HCT116 (cell line): ENCODE measurements around the gene SKAP1. TPM values are rescaled to one million over a fixed set of nuclear protein-coding genes. Genes with fewer than 3 reads are reported as not detected.

ENCODE experiments used
- ATAC-seq: fragments of 200-7000 bp; cut with Tn5 transposase; 2 replicates; pipeline ENCODE4 v1.9.1; 2020; ENCODE audit warnings: mild to moderate bottlenecking, moderate library complexity
- BruUV-seq: library from RNA; stranded (reverse); fragments of 400-500 nt; replicated peaks from 2 replicates; lab custom pipeline; 2021; lab: Mats Ljungman, UMichigan
- CTCF ChIA-PET: fragments of 300-600 bp; sonication (Branson Sonifier 250); formaldehyde crosslinking; loops from one replicate; lab custom pipeline; 2021; ENCODE audit warnings: antibody characterized with exemption; lab: Charles Lee
- POLR2A ChIA-PET: fragments of 300-600, 350-600 bp; sonication (Branson Sonifier 250); formaldehyde crosslinking; loops from one replicate; lab custom pipeline; 2021; ENCODE audit warnings: antibody characterized with exemption; lab: Charles Lee
- RAD21 ChIA-PET, 2 experiments: fragments of 300-600 bp; sonication (Branson Sonifier 250); formaldehyde crosslinking; loops; one replicate each; lab custom pipeline; 2023; ENCODE audit warnings: low total read pairs in 2 of 2; ENCODE audit not compliant: uncharacterized antibody in 2 of 2, unreplicated experiment in 2 of 2, low non-redundant PET in 1 of 2; lab: Charles Lee
- DNase-seq: peaks from one replicate; pipeline ENCODE4 v3.0.0-alpha.2; 2010; ENCODE audit warnings: low read depth, low spot score
- H2AFZ ChIP-seq: fragments of 200-600 bp; shearing (Covaris generic), sonication (generic); 2 replicates; pipeline ENCODE4 v1.6.1; 2017; ENCODE audit warnings: low read depth, mixed run types, mixed read lengths, antibody characterized with exemption, low read length; ENCODE audit not compliant: poor library complexity, severe bottlenecking
- H3K27ac ChIP-seq: 2 replicates; pipeline ENCODE4 v1.5.1; 2012; ENCODE audit warnings: low read depth, low read length
- H3K27me3 ChIP-seq: fragments of 200-600 bp; sonication (generic); 2 replicates; pipeline ENCODE4 v1.6.1; 2016; ENCODE audit warnings: mixed run types, low read length, mixed read lengths; ENCODE audit not compliant: insufficient read depth
- H3K36me3 ChIP-seq, 2 experiments: fragments of 200-500 bp in 1 of 2; fragments of 200-600 bp in 1 of 2; sonication (Bioruptor generic) in 1 of 2; sonication (generic) in 1 of 2; 2 replicates each; pipeline versions ENCODE4 v1.5.1 to v1.6.1; 2014 to 2016; ENCODE audit warnings: low read length in 2 of 2, inconsistent platforms in 1 of 2, mixed read lengths in 1 of 2, mixed run types in 1 of 2; ENCODE audit not compliant: insufficient read depth in 2 of 2, control insufficient read depth in 1 of 2
- H3K4me1 ChIP-seq, 2 experiments: fragments of 200-600 bp in 1 of 2; sonication (generic) in 1 of 2; 2 replicates each; pipeline versions ENCODE4 v1.5.1 to v1.6.1; 2012 to 2017; ENCODE audit warnings: low read length in 2 of 2, inconsistent platforms in 1 of 2, mild to moderate bottlenecking in 1 of 2, mixed read lengths in 1 of 2, mixed run types in 1 of 2, moderate library complexity in 1 of 2; ENCODE audit not compliant: insufficient read depth in 2 of 2, control insufficient read depth in 1 of 2
- H3K4me2 ChIP-seq: fragments of 200-600 bp; sonication (generic); 2 replicates; pipeline ENCODE4 v1.6.1; 2017; ENCODE audit warnings: mixed run types, low read length, mixed read lengths
- H3K4me3 ChIP-seq, 2 experiments: fragments of 200-600 bp in 1 of 2; sonication (generic) in 1 of 2; replicated peaks in 1 of 2; 2 replicates each; pipeline ENCODE4 v1.5.1; 2011 to 2016; ENCODE audit warnings: low read length in 2 of 2, control low read depth in 1 of 2, low read depth in 1 of 2, mild to moderate bottlenecking in 1 of 2, mixed read lengths in 1 of 2, mixed run types in 1 of 2
- H3K79me2 ChIP-seq: fragments of 200-600 bp; sonication (generic); 2 replicates; pipeline ENCODE4 v1.6.1; 2017; ENCODE audit warnings: mild to moderate bottlenecking, mixed run types, low read length, moderate library complexity, mixed read lengths; ENCODE audit not compliant: insufficient read depth
- H3K9ac ChIP-seq: fragments of 200-600 bp; sonication (generic); 2 replicates; pipeline ENCODE4 v1.6.1; 2016; ENCODE audit warnings: low read length, mixed read lengths
- H3K9me2 ChIP-seq: fragments of 200-600 bp; sonication (generic), shearing (Covaris generic); 2 replicates; pipeline ENCODE4 v1.6.1; 2017; ENCODE audit warnings: mixed run types, mild to moderate bottlenecking, moderate library complexity; ENCODE audit not compliant: insufficient read depth
- H3K9me3 ChIP-seq, 2 experiments: fragments of 200-500 bp in 1 of 2; fragments of 200-600 bp in 1 of 2; sonication (Bioruptor generic) in 1 of 2; sonication (generic) in 1 of 2; 2 replicates each; pipeline ENCODE4 v1.6.1; 2014 to 2017; ENCODE audit warnings: low read length in 2 of 2, mixed read lengths in 2 of 2, inconsistent platforms in 1 of 2, low read depth in 1 of 2, mild to moderate bottlenecking in 1 of 2, mixed run types in 1 of 2, moderate library complexity in 1 of 2; ENCODE audit not compliant: control insufficient read depth in 1 of 2, insufficient read depth in 1 of 2
- H4K20me1 ChIP-seq: fragments of 200-600 bp; sonication (generic), shearing (Covaris generic); 2 replicates; pipeline ENCODE4 v1.6.1; 2017; ENCODE audit warnings: mixed run types, mild to moderate bottlenecking, moderate library complexity; ENCODE audit not compliant: insufficient read depth
- ATF3 ChIP-seq: IDR thresholded peaks from 2 replicates; pipeline ENCODE4 v1.6.1; 2012
- CTCF ChIP-seq, 3 experiments: fragments of 200-600 bp in 1 of 3; sonication (generic) in 1 of 3; IDR thresholded peaks in 2 of 3; conservative IDR thresholded peaks in 1 of 3; 2 replicates each; pipeline ENCODE4 v1.5.1; 2012 to 2017; ENCODE audit warnings: low read depth in 2 of 3, low read length in 2 of 3, antibody characterized with exemption in 1 of 3, borderline replicate concordance in 1 of 3, control low read depth in 1 of 3, mild to moderate bottlenecking in 1 of 3, mixed read lengths in 1 of 3, mixed run types in 1 of 3, moderate library complexity in 1 of 3; ENCODE audit not compliant: insufficient read depth in 1 of 3
- EGR1 ChIP-seq: IDR thresholded peaks from 2 replicates; pipeline ENCODE4 v1.6.1; 2012; ENCODE audit warnings: low read depth
- ELF1 ChIP-seq: IDR thresholded peaks from 2 replicates; pipeline ENCODE4 v1.6.1; 2012; ENCODE audit warnings: low read depth, borderline replicate concordance
- EZH2phosphoT487 ChIP-seq: fragments of 200-600 bp; IDR thresholded peaks from 2 replicates; pipeline ENCODE4 v1.6.1; 2018; ENCODE audit warnings: antibody characterized with exemption, borderline replicate concordance
- MAX ChIP-seq: IDR thresholded peaks from 2 replicates; pipeline ENCODE4 v1.6.1; 2012
- POLR2A ChIP-seq: IDR thresholded peaks from 2 replicates; pipeline ENCODE4 v1.7.0; 2011; ENCODE audit warnings: borderline replicate concordance; ENCODE audit not compliant: insufficient read depth, insufficient read length; ENCODE audit errors: extremely low read depth
- RAD21 ChIP-seq: IDR thresholded peaks from 2 replicates; pipeline ENCODE4 v1.6.1; 2012; ENCODE audit warnings: low read depth, mild to moderate bottlenecking
- SIN3A ChIP-seq: IDR thresholded peaks from 2 replicates; pipeline ENCODE4 v1.6.1; 2012; ENCODE audit warnings: low read depth
- SP1 ChIP-seq: IDR thresholded peaks from 2 replicates; pipeline ENCODE4 v1.6.1; 2012; ENCODE audit warnings: low read depth
- ZBTB33 ChIP-seq: IDR thresholded peaks from 2 replicates; pipeline ENCODE4 v1.6.1; 2011; ENCODE audit warnings: mild to moderate bottlenecking, low read length, moderate library complexity; ENCODE audit not compliant: insufficient replicate concordance; ENCODE audit errors: extremely low read depth
- ZFX ChIP-seq: fragments of 450-650 bp; IDR thresholded peaks from 2 replicates; pipeline ENCODE4 v1.6.1; 2017
- intact Hi-C: fragments of 100-400 bp; cut with micrococcal nuclease; formaldehyde crosslinking; loops from 2 replicates; pipeline ENCODE4 v1.10.0; 2022
- total RNA-seq: library from RNA; stranded (reverse); gene quantifications from one replicate; pipeline ENCODE4 v1.2.1, GENCODE V29; 2021; ENCODE audit not compliant: unreplicated experiment

Gene SKAP1
- total RNA-seq, 1 experiment from 2014 or later, result 12.4 TPM

- Histone ChIP-seq H3K9me3 (no peaks in the 10 kb centered on the region), H2AFZ (no peak overlapping the region), H3K79me2 (no peaks in the 10 kb centered on the region), H3K36me3 (no peaks in the 10 kb centered on the region), H4K20me1 (no peaks in the 10 kb centered on the region), H3K9ac (no peak overlapping the region), H3K9me2 (0 out of 2 replicates have a peak, but pooled peaks cover 2% of the 10 kb centered on the region), H3K4me1 (no peaks in the 10 kb centered on the region), H3K4me3 (no peak overlapping the region), H3K27ac (no peak overlapping the region), H3K4me2 (no peak overlapping the region), H3K27me3 (no peaks in the 10 kb centered on the region)
- ChIA-PET POLR2A (no interaction called here), RAD21 (no interaction called here), CTCF (no interaction called here)
- intact Hi-C loops, result no loop called here
- TF ChIP-seq RAD21 (no peak), ATF3 (no peak), CTCF (IDR thresholded peaks at IDR 0.05 in 2 of 3, conservative IDR thresholded peaks at IDR 0.05 in 1 of 3; ENCODE audit: borderline replicate concordance in 1 of 3, insufficient read depth in 1 of 3, low read depth in 2 of 3, low read length in 2 of 3) (no peak), SP1 (no peak), EZH2phosphoT487 (no peak), POLR2A (no peak), MAX (no peak), ELF1 (no peak), ZBTB33 (no peak), ZFX (no peak), EGR1 (no peak), SIN3A (no peak)
- no peak for DNase-seq
- no peak for ATAC-seq
- no TSS peak for BruUV-seq
Observed at GRCh38 chr17:48176471-48176855, 253.6 kb downstream of the SKAP1 start.
